SHP77 (cell line): ENCODE measurements around the gene EPN3.

Experiments used
- DNase-seq, 2 experiments: peaks; one replicate each; lab custom pipeline; 2025; lab: John Stamatoyannopoulos, UW

Gene EPN3

GRCh38 chr17:50532452-50533024, at the start of gene EPN3:
TSS of gene EPN3 (plus strand) at chr17:50532735. CDS start at chr17:50536557, 3,822 bp downstream.
- DNase-seq, result no peak

DNA sequence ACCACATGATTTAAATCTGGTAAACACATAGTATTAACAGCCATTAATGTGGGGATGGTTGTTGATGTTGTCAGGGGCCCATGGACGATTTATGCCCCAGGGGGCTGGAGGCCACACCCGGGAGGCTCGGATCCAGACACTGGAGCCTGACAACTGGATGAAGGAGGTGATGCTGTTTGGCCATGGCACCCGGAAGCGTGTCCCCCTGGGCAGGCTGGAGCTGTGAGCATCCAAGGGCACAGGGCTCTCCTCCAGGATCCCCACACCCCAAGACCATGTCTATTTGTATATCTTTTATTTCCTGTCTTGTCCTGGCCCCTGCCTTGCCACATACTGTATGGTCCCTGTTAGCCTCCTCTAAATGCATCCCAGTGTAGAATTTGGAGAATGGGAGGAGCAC, 49.3 kb upstream of the EPN3 start:
- DNase-seq, result no peak

- no peak for DNase-seq
These were observed 48.0 kb upstream of the EPN3 start for GRCh38 chr17:50484386-50485155.

DNA sequence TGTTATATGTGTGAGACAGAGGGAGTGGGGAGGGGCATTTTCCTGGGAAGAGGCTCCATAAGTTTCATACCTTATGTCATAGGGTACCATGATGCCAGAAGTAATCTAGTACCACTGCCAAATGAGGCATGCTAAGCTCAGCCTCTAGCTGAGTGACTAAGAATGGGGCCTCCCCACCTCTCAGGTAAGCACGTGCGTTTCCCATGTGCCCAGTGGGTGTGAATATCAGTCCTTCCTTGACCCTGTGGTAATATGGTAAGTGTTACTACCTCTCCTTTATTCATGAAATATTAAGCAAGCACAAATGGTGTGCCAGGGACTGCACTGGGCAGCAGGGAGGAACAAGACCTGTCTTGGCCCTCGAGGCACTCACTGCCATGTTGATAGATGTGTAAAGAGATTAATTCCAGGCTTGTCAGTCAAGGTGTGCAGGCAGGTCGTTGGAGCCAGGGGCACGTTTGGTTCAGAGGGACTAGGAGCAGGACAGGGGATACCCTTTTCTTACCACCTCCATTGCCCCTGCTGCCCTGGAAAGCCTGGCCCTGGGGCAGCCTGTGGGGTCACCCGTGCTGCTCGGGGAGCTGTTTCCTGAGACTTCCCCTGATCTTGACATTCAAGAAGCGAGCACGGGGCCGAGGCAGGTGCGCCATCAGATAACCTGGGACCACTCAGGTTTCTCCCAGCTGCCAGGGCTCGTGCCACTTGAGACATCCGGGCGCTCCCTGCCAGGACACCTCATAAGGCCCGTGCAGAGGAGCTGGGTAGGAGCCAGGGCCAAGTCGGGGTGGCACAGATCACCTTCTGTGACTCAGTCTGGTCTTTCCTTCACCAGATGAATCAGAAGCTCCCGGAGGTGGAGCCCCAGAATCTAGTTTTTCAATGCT, 45.1 kb upstream of the EPN3 start:
- DNase-seq, result no peak

- DNase-seq, result no peak
These were observed 43.7 kb upstream of the EPN3 start for GRCh38 chr17:50488880-50489279.

- DNase-seq, result no peak
These were observed 41.0 kb upstream of the EPN3 start for GRCh38 chr17:50491505-50491904.

- DNase-seq, result no peak
These were observed 40.3 kb upstream of the EPN3 start for GRCh38 chr17:50492214-50492613.

- no peak for DNase-seq
These were observed 38.8 kb upstream of the EPN3 start for GRCh38 chr17:50493744-50494143.

GRCh38 chr17:50495217-50495823, 37.2 kb upstream of the EPN3 start:
- DNase-seq, result no peak

DNA sequence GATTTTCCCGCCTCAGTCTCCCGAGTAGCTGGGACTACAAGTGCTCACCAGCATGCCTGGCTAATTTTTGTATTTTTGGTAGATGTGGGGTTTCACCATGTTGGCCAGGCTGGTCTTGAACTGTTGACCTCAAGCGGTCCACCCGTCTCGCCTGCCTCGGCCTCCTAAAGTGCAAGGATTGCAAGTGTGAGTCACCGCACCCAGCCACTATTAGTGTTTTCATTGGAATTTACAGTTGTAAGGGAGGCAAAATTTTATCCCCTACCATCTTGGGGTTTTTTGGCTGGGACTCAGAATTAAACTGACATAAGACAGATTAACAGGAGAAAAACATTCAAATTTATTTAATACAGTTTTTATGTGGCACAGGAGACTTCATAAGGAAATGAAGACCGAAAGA, 36.6 kb upstream of the EPN3 start:
- no peak for DNase-seq

DNA sequence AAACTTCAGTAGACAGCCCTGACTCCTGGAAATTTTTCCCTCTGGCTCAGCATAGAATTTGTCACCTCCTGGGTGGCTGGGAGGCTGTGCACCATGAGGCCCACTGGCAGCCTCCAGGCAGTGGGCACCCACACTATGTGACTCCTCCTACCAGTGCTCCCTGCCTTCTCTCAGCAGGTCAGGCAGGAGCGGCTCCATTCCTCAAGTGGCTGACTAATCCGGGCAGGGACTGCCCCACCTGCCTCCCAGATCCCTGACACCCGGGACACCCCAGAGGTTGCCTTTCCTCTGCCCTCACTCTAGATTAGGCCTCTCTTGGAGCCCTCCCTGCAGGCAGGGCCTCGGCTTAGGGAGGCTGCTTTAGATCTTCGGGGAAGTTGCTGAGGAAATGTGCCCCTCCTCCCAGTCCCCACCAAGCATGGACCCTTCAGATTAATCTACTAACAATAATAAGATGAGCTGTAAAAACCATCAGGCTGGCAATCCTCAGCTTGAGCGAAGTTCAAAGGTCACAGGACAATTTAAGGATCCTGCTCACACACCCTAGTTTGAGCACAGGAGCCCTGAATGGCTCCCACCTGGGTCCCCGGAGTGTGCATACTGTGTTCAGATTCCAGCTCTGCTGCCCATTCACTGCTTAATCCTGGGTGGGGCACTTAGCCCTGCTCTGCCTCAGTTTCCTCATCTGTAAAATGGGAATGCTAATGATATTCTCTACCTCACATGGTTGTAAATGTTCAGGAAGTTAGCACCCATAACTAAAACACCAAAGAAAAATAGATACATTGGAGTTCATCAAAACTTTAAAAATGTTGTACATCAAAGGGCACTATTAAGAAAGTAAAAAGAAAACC, 34.3 kb upstream of the EPN3 start:
- no peak for DNase-seq

DNA sequence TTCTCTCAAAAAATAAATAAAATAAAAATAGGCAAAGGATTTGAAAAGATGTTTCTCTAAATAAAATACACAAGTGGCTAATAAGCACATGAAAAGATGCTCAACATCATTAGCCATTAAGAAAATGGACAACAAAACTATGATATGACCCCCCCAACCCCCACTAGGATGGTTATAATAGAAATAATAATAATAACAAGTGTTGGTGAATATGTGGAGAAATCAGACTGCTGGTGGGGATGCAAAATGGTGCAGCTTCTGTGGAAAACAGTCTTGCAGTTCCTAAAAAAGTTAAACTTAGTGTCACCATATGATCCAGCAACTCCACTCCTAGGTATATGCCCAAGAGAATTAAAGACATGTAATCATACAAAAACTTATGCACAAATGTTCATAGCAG, 33.3 kb upstream of the EPN3 start:
- no peak for DNase-seq

- DNase-seq, result no peak
These were observed 32.8 kb upstream of the EPN3 start for GRCh38 chr17:50499721-50500120.

DNA sequence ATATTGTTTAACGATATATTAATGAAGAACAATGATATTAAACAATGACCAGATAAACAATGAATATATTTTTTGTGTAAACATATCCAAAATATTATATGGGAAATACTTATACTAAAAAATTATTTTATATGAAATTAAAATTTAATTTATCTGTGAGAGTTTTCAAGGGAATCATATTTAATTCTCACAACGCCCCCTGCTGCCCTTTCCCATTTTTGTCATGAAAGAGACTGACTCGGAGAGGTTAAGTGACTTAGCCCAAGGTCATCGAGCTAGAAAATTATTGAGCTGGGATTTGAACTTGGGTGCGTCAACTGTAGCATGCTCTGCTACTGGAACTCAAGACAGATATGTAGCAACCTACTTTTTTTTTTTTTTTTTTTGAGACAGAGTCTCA, 31.5 kb upstream of the EPN3 start:
- peak; percentile 14 to 34 for DNase-seq

DNA sequence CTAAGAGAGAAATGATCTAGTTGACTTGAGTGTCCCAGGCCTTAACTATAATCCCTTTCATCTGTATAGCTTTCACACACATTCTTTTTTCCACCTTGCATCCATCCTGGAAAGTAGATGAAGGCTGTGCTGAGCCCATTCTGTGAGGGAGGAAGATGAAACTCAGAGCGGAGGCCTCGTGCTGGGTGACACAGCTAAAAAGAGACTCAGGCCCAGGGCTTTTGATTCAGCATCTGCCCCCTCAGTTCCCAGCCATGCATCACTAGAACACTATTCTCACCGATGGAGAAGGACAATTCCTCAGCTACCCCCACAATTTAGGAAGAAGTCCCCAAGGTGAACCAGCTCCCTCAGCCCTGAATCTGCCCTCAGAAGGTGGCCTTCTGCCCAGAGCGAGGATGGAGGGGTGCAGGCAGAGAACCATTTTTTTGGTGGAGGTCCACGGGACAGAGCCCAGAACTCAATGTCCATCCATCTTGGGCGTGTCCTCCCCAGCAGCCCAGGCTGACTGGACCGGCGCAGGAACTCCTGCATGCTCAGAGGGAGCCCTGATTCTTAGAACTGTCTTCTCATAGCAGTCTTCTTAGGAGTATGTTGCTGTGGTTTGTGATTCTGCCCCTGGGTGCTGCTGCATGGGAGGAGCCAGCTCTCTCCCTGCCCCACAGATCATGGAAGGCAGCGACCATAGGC, 30.1 kb upstream of the EPN3 start:
- DNase-seq, result no peak

- no peak for DNase-seq
These were observed 26.9 kb upstream of the EPN3 start for GRCh38 chr17:50505591-50506130.

DNA sequence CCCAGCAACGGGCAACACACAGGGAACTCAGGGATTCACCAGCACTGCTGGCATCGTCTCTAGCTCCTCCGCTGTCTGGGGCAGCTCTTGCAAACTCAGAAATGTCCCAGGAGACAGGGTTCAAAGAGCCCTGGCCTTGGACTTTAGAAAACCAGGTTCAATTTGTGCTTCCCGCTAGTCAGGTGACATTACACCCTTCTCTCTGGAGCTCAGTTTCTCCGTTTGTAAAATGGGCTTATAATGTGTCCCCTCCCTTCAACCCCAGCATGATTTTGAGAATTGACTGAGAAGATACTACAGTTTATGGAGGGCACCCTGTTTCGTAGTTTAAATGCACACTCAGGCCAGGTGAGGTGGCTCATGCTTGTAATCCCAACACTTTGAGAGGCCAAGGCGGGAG, 26.2 kb upstream of the EPN3 start:
- no peak for DNase-seq

DNA sequence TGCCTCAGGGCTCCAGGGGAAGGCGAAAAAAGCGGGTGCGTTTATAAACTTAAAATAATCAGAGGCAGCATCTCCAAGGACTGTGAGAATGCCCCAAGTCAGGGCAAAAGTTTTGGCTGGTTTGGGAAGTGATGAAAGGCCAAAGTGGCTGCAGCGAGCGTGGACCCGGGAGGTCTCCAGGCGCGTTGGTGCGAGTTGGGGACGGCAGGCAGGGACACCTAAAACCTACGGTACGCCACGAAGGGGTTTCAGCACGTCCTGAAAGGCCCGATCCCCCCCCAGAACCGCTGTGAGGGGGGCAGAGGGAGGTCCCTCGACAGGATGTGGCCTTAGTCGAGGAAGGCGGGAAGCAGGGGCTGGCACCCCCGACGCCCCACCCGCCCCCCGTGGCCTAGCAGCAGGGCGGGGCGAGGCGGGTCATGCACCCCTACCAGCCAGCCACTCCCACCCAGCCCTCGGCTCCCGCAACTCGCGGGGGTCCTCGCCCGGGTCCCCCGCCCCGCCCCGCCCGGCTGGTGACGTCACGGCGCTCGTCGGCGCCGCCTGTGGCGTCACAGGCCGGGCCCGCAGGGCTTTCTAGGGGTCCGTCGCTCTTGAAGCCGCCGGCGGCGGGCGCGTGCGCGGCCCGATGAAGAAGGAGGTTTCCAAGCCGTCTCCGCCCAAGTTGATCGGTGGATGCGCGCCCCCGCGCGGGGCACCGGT, 24.5 kb upstream of the EPN3 start, which contains the start of gene MYCBPAP:
Gene MYCBPAP, plus strand, starts transcription at position 569 of the 702 bp plus-strand sequence. CDS start 236 bp downstream, outside the sequence.
- DNase-seq, result peak; percentile 67 to 81

DNA sequence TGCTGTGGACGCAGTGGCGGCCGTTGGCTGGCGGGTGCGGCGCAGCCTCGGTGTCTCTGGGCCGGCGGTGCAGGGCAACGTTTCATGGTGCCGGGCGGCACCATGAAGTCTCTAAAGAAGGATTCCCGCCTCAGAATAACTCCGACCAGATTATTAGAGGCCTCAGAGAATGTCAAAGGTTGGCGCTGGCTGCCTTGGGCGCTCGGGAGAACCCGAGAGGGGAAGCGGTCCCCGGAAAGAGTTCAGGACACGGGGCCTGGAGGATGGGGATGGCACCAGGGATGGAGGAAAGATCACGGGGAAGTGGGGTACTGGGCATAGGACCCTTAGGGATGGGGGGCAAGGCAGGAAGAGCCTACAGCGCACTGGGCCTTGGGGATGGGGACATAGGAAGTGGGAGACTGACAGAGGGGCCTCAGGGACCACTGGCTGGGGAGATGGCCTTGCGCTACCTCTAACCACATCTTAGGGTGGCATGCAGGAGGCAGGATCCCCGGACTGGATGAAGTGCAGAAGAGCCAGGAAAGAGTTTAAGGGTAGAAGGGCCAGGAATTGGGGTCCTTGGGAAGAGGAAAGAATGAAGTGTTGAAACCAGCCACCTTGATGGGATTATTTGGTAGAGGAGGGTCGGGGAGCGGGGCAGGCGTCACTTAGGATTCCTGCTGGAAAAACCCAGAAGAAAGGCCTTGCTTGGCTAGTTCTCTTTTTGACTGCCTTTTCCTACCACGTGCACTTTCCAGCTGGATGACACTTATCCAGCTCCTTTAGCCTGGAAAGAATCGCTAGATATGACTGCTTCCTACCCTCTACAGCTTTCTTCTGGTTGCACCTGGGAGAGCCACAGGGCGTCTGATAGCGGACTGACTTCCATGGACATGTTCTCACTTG, 23.7 kb upstream of the EPN3 start:
- DNase-seq, result no peak
